HCT116 (cell line): Measurements from ENCODE around the gene CHAMP1. TPM values are rescaled to one million over a fixed set of nuclear protein-coding genes. Genes with fewer than 3 reads are reported as not detected.

Source experiments
- ATAC-seq: fragments of 200-7000 bp; cut with Tn5 transposase; 2 replicates; pipeline ENCODE4 v1.9.1; 2020; ENCODE audit warnings: mild to moderate bottlenecking, moderate library complexity
- BruUV-seq: library from RNA; stranded (reverse); fragments of 400-500 nt; replicated peaks from 2 replicates; lab custom pipeline; 2021; lab: Mats Ljungman, UMichigan
- CTCF ChIA-PET: fragments of 300-600 bp; sonication (Branson Sonifier 250); formaldehyde crosslinking; loops from one replicate; lab custom pipeline; 2021; ENCODE audit warnings: antibody characterized with exemption; lab: Charles Lee
- POLR2A ChIA-PET: fragments of 300-600, 350-600 bp; sonication (Branson Sonifier 250); formaldehyde crosslinking; loops from one replicate; lab custom pipeline; 2021; ENCODE audit warnings: antibody characterized with exemption; lab: Charles Lee
- RAD21 ChIA-PET, 2 experiments: fragments of 300-600 bp; sonication (Branson Sonifier 250); formaldehyde crosslinking; loops; one replicate each; lab custom pipeline; 2023; ENCODE audit warnings: low total read pairs in 2 of 2; ENCODE audit not compliant: uncharacterized antibody in 2 of 2, unreplicated experiment in 2 of 2, low non-redundant PET in 1 of 2; lab: Charles Lee
- DNase-seq: peaks from one replicate; pipeline ENCODE4 v3.0.0-alpha.2; 2010; ENCODE audit warnings: low read depth, low spot score
- H2AFZ ChIP-seq: fragments of 200-600 bp; shearing (Covaris generic), sonication (generic); 2 replicates; pipeline ENCODE4 v1.6.1; 2017; ENCODE audit warnings: low read depth, mixed run types, mixed read lengths, antibody characterized with exemption, low read length; ENCODE audit not compliant: poor library complexity, severe bottlenecking
- H3K27ac ChIP-seq: 2 replicates; pipeline ENCODE4 v1.5.1; 2012; ENCODE audit warnings: low read depth, low read length
- H3K27me3 ChIP-seq: fragments of 200-600 bp; sonication (generic); 2 replicates; pipeline ENCODE4 v1.6.1; 2016; ENCODE audit warnings: mixed run types, low read length, mixed read lengths; ENCODE audit not compliant: insufficient read depth
- H3K36me3 ChIP-seq, 2 experiments: fragments of 200-500 bp in 1 of 2; fragments of 200-600 bp in 1 of 2; sonication (Bioruptor generic) in 1 of 2; sonication (generic) in 1 of 2; 2 replicates each; pipeline versions ENCODE4 v1.5.1 to v1.6.1; 2014 to 2016; ENCODE audit warnings: low read length in 2 of 2, inconsistent platforms in 1 of 2, mixed read lengths in 1 of 2, mixed run types in 1 of 2; ENCODE audit not compliant: insufficient read depth in 2 of 2, control insufficient read depth in 1 of 2
- H3K4me1 ChIP-seq, 2 experiments: fragments of 200-600 bp in 1 of 2; sonication (generic) in 1 of 2; 2 replicates each; pipeline versions ENCODE4 v1.5.1 to v1.6.1; 2012 to 2017; ENCODE audit warnings: low read length in 2 of 2, inconsistent platforms in 1 of 2, mild to moderate bottlenecking in 1 of 2, mixed read lengths in 1 of 2, mixed run types in 1 of 2, moderate library complexity in 1 of 2; ENCODE audit not compliant: insufficient read depth in 2 of 2, control insufficient read depth in 1 of 2
- H3K4me2 ChIP-seq: fragments of 200-600 bp; sonication (generic); 2 replicates; pipeline ENCODE4 v1.6.1; 2017; ENCODE audit warnings: mixed run types, low read length, mixed read lengths
- H3K4me3 ChIP-seq, 2 experiments: fragments of 200-600 bp in 1 of 2; sonication (generic) in 1 of 2; replicated peaks in 1 of 2; 2 replicates each; pipeline ENCODE4 v1.5.1; 2011 to 2016; ENCODE audit warnings: low read length in 2 of 2, control low read depth in 1 of 2, low read depth in 1 of 2, mild to moderate bottlenecking in 1 of 2, mixed read lengths in 1 of 2, mixed run types in 1 of 2
- H3K79me2 ChIP-seq: fragments of 200-600 bp; sonication (generic); 2 replicates; pipeline ENCODE4 v1.6.1; 2017; ENCODE audit warnings: mild to moderate bottlenecking, mixed run types, low read length, moderate library complexity, mixed read lengths; ENCODE audit not compliant: insufficient read depth
- H3K9ac ChIP-seq: fragments of 200-600 bp; sonication (generic); 2 replicates; pipeline ENCODE4 v1.6.1; 2016; ENCODE audit warnings: low read length, mixed read lengths
- H3K9me2 ChIP-seq: fragments of 200-600 bp; sonication (generic), shearing (Covaris generic); 2 replicates; pipeline ENCODE4 v1.6.1; 2017; ENCODE audit warnings: mixed run types, mild to moderate bottlenecking, moderate library complexity; ENCODE audit not compliant: insufficient read depth
- H3K9me3 ChIP-seq, 2 experiments: fragments of 200-500 bp in 1 of 2; fragments of 200-600 bp in 1 of 2; sonication (Bioruptor generic) in 1 of 2; sonication (generic) in 1 of 2; 2 replicates each; pipeline ENCODE4 v1.6.1; 2014 to 2017; ENCODE audit warnings: low read length in 2 of 2, mixed read lengths in 2 of 2, inconsistent platforms in 1 of 2, low read depth in 1 of 2, mild to moderate bottlenecking in 1 of 2, mixed run types in 1 of 2, moderate library complexity in 1 of 2; ENCODE audit not compliant: control insufficient read depth in 1 of 2, insufficient read depth in 1 of 2
- H4K20me1 ChIP-seq: fragments of 200-600 bp; sonication (generic), shearing (Covaris generic); 2 replicates; pipeline ENCODE4 v1.6.1; 2017; ENCODE audit warnings: mixed run types, mild to moderate bottlenecking, moderate library complexity; ENCODE audit not compliant: insufficient read depth
- ATF3 ChIP-seq: IDR thresholded peaks from 2 replicates; pipeline ENCODE4 v1.6.1; 2012
- CEBPB ChIP-seq: IDR thresholded peaks from 2 replicates; pipeline ENCODE4 v1.6.1; 2012; ENCODE audit warnings: low read depth
- EGR1 ChIP-seq: IDR thresholded peaks from 2 replicates; pipeline ENCODE4 v1.6.1; 2012; ENCODE audit warnings: low read depth
- ELF1 ChIP-seq: IDR thresholded peaks from 2 replicates; pipeline ENCODE4 v1.6.1; 2012; ENCODE audit warnings: low read depth, borderline replicate concordance
- EZH2phosphoT487 ChIP-seq: fragments of 200-600 bp; IDR thresholded peaks from 2 replicates; pipeline ENCODE4 v1.6.1; 2018; ENCODE audit warnings: antibody characterized with exemption, borderline replicate concordance
- RAD21 ChIP-seq: IDR thresholded peaks from 2 replicates; pipeline ENCODE4 v1.6.1; 2012; ENCODE audit warnings: low read depth, mild to moderate bottlenecking
- SP1 ChIP-seq: IDR thresholded peaks from 2 replicates; pipeline ENCODE4 v1.6.1; 2012; ENCODE audit warnings: low read depth
- TCF7L2 ChIP-seq: IDR thresholded peaks from 2 replicates; pipeline ENCODE4 v1.7.0; 2011; ENCODE audit warnings: borderline replicate concordance, inconsistent platforms; ENCODE audit not compliant: insufficient read depth, insufficient read length; ENCODE audit errors: extremely low read depth
- ZNF274 ChIP-seq: fragments of 200-500 bp; sonication (Bioruptor generic); IDR thresholded peaks from 2 replicates; pipeline ENCODE4 v1.6.1; 2014; ENCODE audit warnings: mild to moderate bottlenecking, low read depth, low read length, inconsistent platforms
- intact Hi-C: fragments of 100-400 bp; cut with micrococcal nuclease; formaldehyde crosslinking; loops from 2 replicates; pipeline ENCODE4 v1.10.0; 2022
- total RNA-seq: library from RNA; stranded (reverse); gene quantifications from one replicate; pipeline ENCODE4 v1.2.1, GENCODE V29; 2021; ENCODE audit not compliant: unreplicated experiment

Gene CHAMP1
- total RNA-seq, 1 experiment from 2014 or later: 31.5 TPM

- H3K79me2 ChIP-seq: no peaks in the 10 kb centered on the region
- no peak overlapping the region for H2AFZ ChIP-seq
- peaks cover 6 to 12% of the 10 kb centered on the region in 2 experiments; a peak in 1 of 4 replicates for H3K36me3 ChIP-seq
- no peaks in the 10 kb centered on the region for H3K9me2 ChIP-seq
- no peak overlapping the region for H3K4me3 ChIP-seq
- RAD21 ChIA-PET: no interaction called here
- CTCF ChIA-PET: no interaction called here
- H3K4me2 ChIP-seq: no peak overlapping the region
- H3K27me3 ChIP-seq: no peaks in the 10 kb centered on the region
- no TSS peak for BruUV-seq
- H3K27ac ChIP-seq: no peak overlapping the region
- TF ChIP-seq SP1: no peak
- ATAC-seq (no peak), DNase-seq (no peak)
- H3K4me1 ChIP-seq: no peaks in the 10 kb centered on the region
- no peak overlapping the region for H3K9ac ChIP-seq
- intact Hi-C loops: no loop called here
- POLR2A ChIA-PET: no interaction called here
- H4K20me1 ChIP-seq: no peaks in the 10 kb centered on the region
- H3K9me3 ChIP-seq: no peaks in the 10 kb centered on the region
These were observed 15.4 kb upstream of the CHAMP1 start for GRCh38 chr13:114298866-114299265.

GRCh38 chr13:114299604-114300305 is 14.5 kb upstream of the CHAMP1 start:
- Histone ChIP-seq H3K9ac (no peak overlapping the region), H3K4me2 (no peak overlapping the region), H3K36me3 (peaks cover 6 to 12% of the 10 kb centered on the region in 2 experiments; a peak in 1 of 4 replicates), H3K4me3 (no peak overlapping the region), H3K9me3 (no peaks in the 10 kb centered on the region), H3K9me2 (no peaks in the 10 kb centered on the region), H4K20me1 (no peaks in the 10 kb centered on the region), H3K27me3 (no peaks in the 10 kb centered on the region), H3K27ac (no peak overlapping the region), H3K4me1 (no peaks in the 10 kb centered on the region), H2AFZ (no peak overlapping the region), H3K79me2 (no peaks in the 10 kb centered on the region)
- intact Hi-C loops: no loop called here
- DNase-seq (no peak), ATAC-seq (no peak)
- no peak for TF ChIP-seq TCF7L2
- TF ChIP-seq EZH2phosphoT487: no peak
- TF ChIP-seq ZNF274: no peak
- no peak for TF ChIP-seq ELF1
- no peak for TF ChIP-seq CEBPB
- TF ChIP-seq EGR1: no peak
- TF ChIP-seq ATF3: no peak
- no peak for TF ChIP-seq RAD21
- RAD21 ChIA-PET: no interaction called here
- CTCF ChIA-PET: no interaction called here
- BruUV-seq: no TSS peak
- POLR2A ChIA-PET: no interaction called here
